ENCODE measurements around the gene TRABD. TPM values are rescaled to one million over a fixed set of nuclear protein-coding genes. Genes with fewer than 3 reads are reported as not detected.
"Not testable (repeated sequence)": the region's sequence is repeated elsewhere in the genome, so short reads cannot be mapped to it uniquely, and the experiment has no call there.

TRABD gene
- total RNA-seq, 6 donors from 2014 or later = 32.9 to 88.0 (median 56.3) TPM

GRCh38 chr22:50161508-50162390 is 24.0 kb upstream of the TRABD start:
- Histone ChIP-seq H3K27me3 (no peaks in the 10 kb centered on the region), H3K27ac (no peak overlapping the region), H3K4me3 (no peak overlapping the region), H3K4me1 (no peaks in the 10 kb centered on the region), H3K36me3 (no peaks in the 10 kb centered on the region), H3K9me3 (no peaks in the 10 kb centered on the region)
- ATAC-seq (ENCODE audit: low FRiP score in 2 of 2) (no peak), DNase-seq (peak in 1 of 2 donors; percentile 51)
- TF ChIP-seq EP300 (IDR thresholded peaks at IDR 0.05) (no peak), CTCF (IDR thresholded peaks at IDR 0.05) (no peak)
- WGBS, 2 donors = 81 to 88% methylated on average over 12 to 22 of the region's 23 CpGs

- Histone ChIP-seq H3K27ac (no peak overlapping the region), H3K27me3 (no peaks in the 10 kb centered on the region)
- DNase-seq = peak in 1 of 2 donors; percentile 50
Observed at GRCh38 chr22:50162391-50162956, 23.2 kb upstream of the TRABD start.

GRCh38 chr22:50165436-50166123 is 20.1 kb upstream of the TRABD start:
- DNase-seq (peak in 1 of 2 donors; percentile 56), ATAC-seq (ENCODE audit: low FRiP score in 2 of 2) (no peak)
- no peak overlapping the region for H3K4me3 ChIP-seq
- no peak overlapping the region for H3K27ac ChIP-seq
- H3K9me3 ChIP-seq = no peaks in the 10 kb centered on the region
- H3K4me1 ChIP-seq = peaks cover under 1 to 9% (median 6%) of the 10 kb centered on the region in 4 donors
- H3K36me3 ChIP-seq = no peaks in the 10 kb centered on the region
- TF ChIP-seq POLR2A (IDR thresholded peaks at IDR 0.05) (no peak), POLR2AphosphoS5 (IDR thresholded peaks at IDR 0.05) (no peak), EP300 (IDR thresholded peaks at IDR 0.05) (no peak), CTCF (IDR thresholded peaks at IDR 0.05) (no peak)
- peaks cover 0 to 14% (median 6%) of the 10 kb centered on the region in 4 donors for H3K27me3 ChIP-seq
- WGBS, 2 donors = 95% methylated on average over 9 to 28 of the region's 28 CpGs

More at GRCh38 chr22:50162391-50162956, 23.2 kb upstream of the TRABD start:
- no peaks in the 10 kb centered on the region for H3K9me3 ChIP-seq
- WGBS, 2 donors = 83 to 93% methylated on average over 8 to 10 of the region's 10 CpGs
- no peak overlapping the region for H3K4me3 ChIP-seq
- H3K36me3 ChIP-seq = no peaks in the 10 kb centered on the region
- ATAC-seq (ENCODE audit: low FRiP score in 2 of 2) = no peak
- TF ChIP-seq POLR2A (IDR thresholded peaks at IDR 0.05) = no peak
- TF ChIP-seq CTCF (IDR thresholded peaks at IDR 0.05) = no peak
- TF ChIP-seq POLR2AphosphoS5 (IDR thresholded peaks at IDR 0.05) = no peak
- TF ChIP-seq EP300 (IDR thresholded peaks at IDR 0.05) = no peak
- H3K4me1 ChIP-seq = no peaks in the 10 kb centered on the region

GRCh38 chr22:50167689-50168489 is 17.8 kb upstream of the TRABD start:
- ATAC-seq (ENCODE audit: low FRiP score in 2 of 2) (no peak), DNase-seq (no peak)
- H3K4me3 ChIP-seq = no peak overlapping the region
- H3K36me3 ChIP-seq = no peaks in the 10 kb centered on the region
- 63% methylated on average over 11 of the region's 11 CpGs for WGBS, 2 donors
- TF ChIP-seq POLR2A (IDR thresholded peaks at IDR 0.05) (no peak), POLR2AphosphoS5 (IDR thresholded peaks at IDR 0.05) (no peak), CTCF (IDR thresholded peaks at IDR 0.05) (no peak), EP300 (IDR thresholded peaks at IDR 0.05) (no peak)
- peaks cover 0 to 24% (median 9%) of the 10 kb centered on the region in 4 donors for H3K27me3 ChIP-seq
- H3K4me1 ChIP-seq = peaks cover 7 to 19% (median 10%) of the 10 kb centered on the region in 4 donors
- no peak overlapping the region for H3K27ac ChIP-seq
- no peaks in the 10 kb centered on the region for H3K9me3 ChIP-seq

- Histone ChIP-seq H3K4me1 (peaks cover 7 to 19% (median 10%) of the 10 kb centered on the region in 4 donors), H3K27me3 (peaks cover 0 to 24% (median 9%) of the 10 kb centered on the region in 4 donors)
- H3K9me3 ChIP-seq; ATAC-seq (ENCODE audit: low FRiP score in 2 of 2); H3K36me3 ChIP-seq; H3K4me3 ChIP-seq; DNase-seq; H3K27ac ChIP-seq: not testable (repeated sequence)
- WGBS, 2 donors = 73 to 74% methylated on average over 5 of the region's 5 CpGs
Observed at GRCh38 chr22:50168490-50169180, 17.1 kb upstream of the TRABD start.
